GM12801 (cell line): ENCODE results near the gene GAB3.
"Not testable (repeated sequence)": the region's sequence is repeated elsewhere in the genome, so short reads cannot be mapped to it uniquely, and the experiment has no call there.

Experiments used
- CTCF ChIP-seq: IDR thresholded peaks from one replicate; pipeline ENCODE4 v1.5.1; 2011; ENCODE audit warnings: control low read depth; ENCODE audit not compliant: insufficient read length; ENCODE audit errors: extremely low read depth

The GAB3 gene

GRCh38 chrX:154657226-154657805 lies 93.6 kb downstream of the GAB3 start:
- no peak for TF ChIP-seq CTCF

GRCh38 chrX:154655786-154656185 lies 95.1 kb downstream of the GAB3 start:
- no peak for TF ChIP-seq CTCF

GRCh38 chrX:154655346-154655745 lies 95.5 kb downstream of the GAB3 start:
- no peak for TF ChIP-seq CTCF

- TF ChIP-seq CTCF = no peak
These were observed 96.0 kb downstream of the GAB3 start for GRCh38 chrX:154654925-154655324.

- no peak for TF ChIP-seq CTCF
These were observed 96.5 kb downstream of the GAB3 start for GRCh38 chrX:154654372-154654771.

- TF ChIP-seq CTCF = not testable (repeated sequence)
These were observed 97.5 kb downstream of the GAB3 start, which contains the start of gene CTAG2 for GRCh38 chrX:154653413-154653812. CTAG2 (minus strand) TSS chrX:154653579; CDS start chrX:154653515, 64 bp downstream.

GRCh38 chrX:154653048-154653401 lies 97.9 kb downstream of the GAB3 start:
- TF ChIP-seq CTCF = no peak
